Keratinocyte (primary cell): ENCODE measurements around the gene ZMYND8. TPM values are rescaled to one million over a fixed set of nuclear protein-coding genes. Genes with fewer than 3 reads are reported as not detected.

ENCODE experiments used
- DNase-seq: peaks from one replicate; pipeline ENCODE4 v3.0.0-alpha.2; 2011; ENCODE audit warnings: low read depth, missing footprints, low spot score
- FAIRE-seq: peaks from 2 replicates; lab custom pipeline; 2011; peaks lifted over from hg19 to GRCh38; lab: Jason Lieb, UNC
- H2AFZ ChIP-seq: 2 replicates; pipeline ENCODE4 v1.6.0; 2012; ENCODE audit warnings: low read length, control low read depth, inconsistent platforms; ENCODE audit not compliant: control insufficient read depth
- H3K27ac ChIP-seq: 2 replicates; pipeline ENCODE4 v1.5.1; 2011; ENCODE audit warnings: low read length; ENCODE audit not compliant: control insufficient read depth, insufficient read depth
- H3K27me3 ChIP-seq: 3 replicates; pipeline ENCODE4 v1.6.0; 2011; ENCODE audit warnings: low read length; ENCODE audit not compliant: control insufficient read depth, insufficient read depth; ENCODE audit errors: extremely low read depth
- H3K36me3 ChIP-seq, 2 experiments: 2 replicates in 1 of 2; 3 replicates in 1 of 2; pipeline ENCODE4 v1.5.1; 2011; ENCODE audit warnings: low read length in 2 of 2, mild to moderate bottlenecking in 1 of 2; ENCODE audit not compliant: control insufficient read depth in 2 of 2, insufficient read depth in 2 of 2; ENCODE audit errors: extremely low read depth in 1 of 2
- H3K4me1 ChIP-seq: 3 replicates; pipeline ENCODE4 v1.5.1; 2011; ENCODE audit warnings: low read length; ENCODE audit not compliant: control insufficient read depth, insufficient read depth; ENCODE audit errors: extremely low read depth
- H3K4me2 ChIP-seq: 3 replicates; pipeline ENCODE4 v1.6.0; 2011; ENCODE audit warnings: low read depth, low read length; ENCODE audit not compliant: control insufficient read depth, insufficient read depth; ENCODE audit errors: extremely low read depth
- H3K4me3 ChIP-seq, 3 experiments: fragments of 200-600 bp in 1 of 3; sonication (generic) in 1 of 3; 2 replicates in 2 of 3; 3 replicates in 1 of 3; pipeline ENCODE4 v1.5.1; 2011 to 2016; ENCODE audit warnings: low read length in 3 of 3, mild to moderate bottlenecking in 3 of 3, control low read depth in 2 of 3, inconsistent platforms in 1 of 3, low read depth in 1 of 3, mixed read lengths in 1 of 3, mixed run types in 1 of 3, moderate library complexity in 1 of 3; ENCODE audit not compliant: control insufficient read depth in 2 of 3, insufficient read depth in 2 of 3; ENCODE audit errors: extremely low read depth in 1 of 3
- H3K79me2 ChIP-seq: 2 replicates; pipeline ENCODE4 v1.6.0; 2012; ENCODE audit warnings: low read length; ENCODE audit not compliant: control insufficient read depth, insufficient read depth
- H3K9ac ChIP-seq: 3 replicates; pipeline ENCODE4 v1.6.0; 2011; ENCODE audit warnings: low read length; ENCODE audit not compliant: control insufficient read depth, insufficient read depth; ENCODE audit errors: extremely low read depth
- H3K9me1 ChIP-seq: 3 replicates; pipeline ENCODE4 v1.6.0; 2011; ENCODE audit warnings: low read length; ENCODE audit not compliant: control insufficient read depth, insufficient read depth; ENCODE audit errors: extremely low read depth
- H3K9me3 ChIP-seq: 2 replicates; pipeline ENCODE4 v1.5.1; 2012; ENCODE audit warnings: low read depth, low read length; ENCODE audit not compliant: control insufficient read depth
- H4K20me1 ChIP-seq: 3 replicates; pipeline ENCODE4 v1.6.0; 2011; ENCODE audit warnings: low read length; ENCODE audit not compliant: control insufficient read depth, insufficient read depth; ENCODE audit errors: extremely low read depth
- EZH2 ChIP-seq: IDR thresholded peaks from one replicate; pipeline ENCODE4 v1.6.1; 2012; ENCODE audit warnings: inconsistent platforms, mild to moderate bottlenecking, low read length, moderate library complexity
- dilution Hi-C: fragments of 300-500 bp; cut with MboI; formaldehyde crosslinking; loops from one replicate; pipeline ENCODE4 v1.7.0; 2020; ENCODE audit warnings: low sequenced_read_pairs; ENCODE audit not compliant: extremely low pct_ligation_motif_present
- polyA plus RNA-seq, 5 experiments: library from polyadenylated mRNA; depleted of rRNA in 3 of 5; stranded (reverse) in 3 of 5; stranded (forward) in 1 of 5; unstranded in 1 of 5; fragments of >200 nt; gene quantifications; 1 replicate in 1 of 5; 2 replicates in 3 of 5; 3 replicates in 1 of 5; pipeline versions ENCODE4 v1.2.1 to v1.2.3, GENCODE V29; 2011 to 2012; ENCODE audit warnings: missing spikeins in 2 of 5, low read depth in 1 of 5, low replicate concordance in 1 of 5
- TF ChIP-seq, protein P1 (sequence below), 3 experiments: IDR thresholded peaks in 1 of 3; conservative IDR thresholded peaks in 1 of 3; optimal IDR thresholded peaks in 1 of 3; 2 replicates in 2 of 3; 3 replicates in 1 of 3; pipeline versions ENCODE3 to v1.5.1; 2011; ENCODE audit warnings: low read length in 3 of 3, mild to moderate bottlenecking in 3 of 3, moderate library complexity in 2 of 3, control low read depth in 1 of 3, inconsistent platforms in 1 of 3; ENCODE audit not compliant: insufficient read depth in 2 of 3; ENCODE audit errors: extremely low read depth in 1 of 3

Gene ZMYND8
- polyA plus RNA-seq, 1 donor (not counting 4 experiments of a cell fraction or from before 2014, with no cell fraction given): 39.8 TPM

DNA sequence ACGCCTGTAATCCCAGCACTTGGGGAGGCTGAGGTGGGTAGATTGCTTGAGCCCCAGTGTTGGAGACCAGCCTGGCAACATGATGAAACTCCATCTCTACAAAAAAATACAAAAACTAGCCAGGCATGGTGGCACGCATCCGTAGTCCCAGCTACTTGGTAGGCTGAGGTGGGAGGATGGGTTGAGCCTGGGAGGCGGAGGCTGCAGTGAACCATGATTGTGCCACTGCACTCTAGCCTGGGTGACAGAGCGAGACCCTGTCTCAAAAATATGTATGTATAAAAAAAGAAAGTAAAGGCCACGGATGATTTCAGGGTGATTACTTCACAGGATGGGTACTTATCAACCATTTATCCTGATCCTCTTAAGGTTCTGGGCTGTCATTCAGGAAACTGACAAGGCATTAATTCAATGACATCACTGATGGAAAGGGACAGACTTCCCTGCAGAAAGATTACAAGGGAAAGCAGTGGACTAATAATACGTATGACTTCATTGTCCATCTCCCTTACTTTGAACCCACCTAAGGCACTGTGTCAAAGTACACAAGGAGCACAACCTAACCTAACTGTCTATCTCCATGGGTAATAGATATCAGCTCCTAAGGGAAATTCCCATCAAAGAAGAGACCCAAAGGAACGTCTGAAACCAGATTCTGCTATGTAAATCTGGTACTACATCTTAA lies 61.2 kb downstream of the ZMYND8 start:
- no peak for DNase-seq
- no peak overlapping the region for H3K4me3 ChIP-seq
- no peaks in the 10 kb centered on the region for H3K4me1 ChIP-seq
- no peaks in the 10 kb centered on the region for H4K20me1 ChIP-seq
- H3K4me2 ChIP-seq: no peak overlapping the region
- H3K36me3 ChIP-seq: peaks cover 36 to 44% of the 10 kb centered on the region in 2 experiments
- peaks cover 30% of the 10 kb centered on the region for H3K79me2 ChIP-seq
- H3K9ac ChIP-seq: no peak overlapping the region
- H3K9me1 ChIP-seq: no peaks in the 10 kb centered on the region
- TF ChIP-seq, protein P1, sequence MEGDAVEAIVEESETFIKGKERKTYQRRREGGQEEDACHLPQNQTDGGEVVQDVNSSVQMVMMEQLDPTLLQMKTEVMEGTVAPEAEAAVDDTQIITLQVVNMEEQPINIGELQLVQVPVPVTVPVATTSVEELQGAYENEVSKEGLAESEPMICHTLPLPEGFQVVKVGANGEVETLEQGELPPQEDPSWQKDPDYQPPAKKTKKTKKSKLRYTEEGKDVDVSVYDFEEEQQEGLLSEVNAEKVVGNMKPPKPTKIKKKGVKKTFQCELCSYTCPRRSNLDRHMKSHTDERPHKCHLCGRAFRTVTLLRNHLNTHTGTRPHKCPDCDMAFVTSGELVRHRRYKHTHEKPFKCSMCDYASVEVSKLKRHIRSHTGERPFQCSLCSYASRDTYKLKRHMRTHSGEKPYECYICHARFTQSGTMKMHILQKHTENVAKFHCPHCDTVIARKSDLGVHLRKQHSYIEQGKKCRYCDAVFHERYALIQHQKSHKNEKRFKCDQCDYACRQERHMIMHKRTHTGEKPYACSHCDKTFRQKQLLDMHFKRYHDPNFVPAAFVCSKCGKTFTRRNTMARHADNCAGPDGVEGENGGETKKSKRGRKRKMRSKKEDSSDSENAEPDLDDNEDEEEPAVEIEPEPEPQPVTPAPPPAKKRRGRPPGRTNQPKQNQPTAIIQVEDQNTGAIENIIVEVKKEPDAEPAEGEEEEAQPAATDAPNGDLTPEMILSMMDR (optimal IDR thresholded peaks at IDR 0.05 in 1 of 3, IDR thresholded peaks at IDR 0.05 in 1 of 3, conservative IDR thresholded peaks at IDR 0.05 in 1 of 3; ENCODE audit: extremely low read depth in 1 of 3, insufficient read depth in 2 of 3, low read length in 3 of 3): no peak
- TF ChIP-seq EZH2: no peak
- H3K9me3 ChIP-seq: no peaks in the 10 kb centered on the region
- FAIRE-seq: no peak
- no peak overlapping the region for H3K27ac ChIP-seq
- no peak overlapping the region for H2AFZ ChIP-seq
- dilution Hi-C loops: no loop called here
- no peaks in the 10 kb centered on the region for H3K27me3 ChIP-seq

GRCh38 chr20:47293631-47294030 lies 62.9 kb downstream of the ZMYND8 start:
- DNase-seq: no peak
- dilution Hi-C loops: no loop called here
- Histone ChIP-seq H3K4me2 (no peak overlapping the region), H3K9me3 (no peaks in the 10 kb centered on the region), H3K9me1 (no peaks in the 10 kb centered on the region), H3K27ac (no peak overlapping the region), H3K4me1 (no peaks in the 10 kb centered on the region), H3K27me3 (no peaks in the 10 kb centered on the region), H3K4me3 (no peak overlapping the region), H3K79me2 (peaks cover 32% of the 10 kb centered on the region), H3K9ac (no peak overlapping the region), H3K36me3 (peaks cover 44 to 48% of the 10 kb centered on the region in 2 experiments), H4K20me1 (no peaks in the 10 kb centered on the region), H2AFZ (no peak overlapping the region)
- no peak for FAIRE-seq
- TF ChIP-seq, protein P1 (optimal IDR thresholded peaks at IDR 0.05 in 1 of 3, IDR thresholded peaks at IDR 0.05 in 1 of 3, conservative IDR thresholded peaks at IDR 0.05 in 1 of 3; ENCODE audit: extremely low read depth in 1 of 3, insufficient read depth in 2 of 3, low read length in 3 of 3): no peak
